ENCODE results near the gene RASA4.
"Not testable (repeated sequence)": the region's sequence is repeated elsewhere in the genome, so short reads cannot be mapped to it uniquely, and the experiment has no call there.

Gene RASA4

GRCh38 chr7:102606848-102607247 is 9.7 kb downstream of the RASA4 start:
- DNase-seq (ENCODE audit: low read depth in 2 of 2), result not testable (repeated sequence)

DNA sequence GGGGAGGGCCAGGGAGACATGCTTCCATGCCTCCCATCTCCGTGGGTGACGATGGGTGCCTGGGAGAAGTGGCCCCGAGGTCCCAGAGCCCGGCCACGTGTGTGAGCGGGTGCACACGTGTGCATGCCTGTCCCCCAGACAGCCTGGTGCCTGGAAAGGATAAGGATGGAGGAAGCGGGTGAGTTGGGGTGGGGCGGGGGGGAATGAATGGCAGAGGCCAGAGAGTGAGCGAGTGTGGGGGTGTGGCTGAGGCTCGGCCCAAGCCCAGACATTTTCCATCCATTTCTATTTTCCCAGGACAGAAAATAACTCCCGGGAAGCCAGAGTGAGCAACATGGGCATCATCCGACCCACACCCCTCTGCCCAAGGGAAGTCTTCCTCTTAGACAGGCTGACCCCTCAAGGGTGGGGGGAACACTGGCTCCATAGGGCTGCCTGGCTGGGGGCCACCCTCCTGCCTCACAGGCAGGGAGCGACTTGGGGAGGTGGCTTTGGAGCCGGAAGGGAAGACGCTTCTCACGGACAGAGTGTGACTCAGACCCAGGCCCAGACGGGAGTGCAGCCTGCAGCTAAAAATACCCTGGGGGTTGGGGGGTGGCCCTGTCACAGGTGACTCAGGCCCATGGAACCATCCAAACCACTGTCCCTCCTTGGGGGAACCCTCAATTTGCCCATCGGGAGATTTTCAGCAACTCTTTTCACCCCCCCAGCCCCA is 12.0 kb downstream of the RASA4 start:
- not testable (repeated sequence) for DNase-seq (ENCODE audit: low read depth in 2 of 2)

GRCh38 chr7:102602317-102602716 is 14.2 kb downstream of the RASA4 start:
- not testable (repeated sequence) for DNase-seq (ENCODE audit: low read depth in 2 of 2)

GRCh38 chr7:102599699-102600098 is 16.9 kb downstream of the RASA4 start:
- not testable (repeated sequence) for DNase-seq (ENCODE audit: low read depth in 2 of 2)

DNA sequence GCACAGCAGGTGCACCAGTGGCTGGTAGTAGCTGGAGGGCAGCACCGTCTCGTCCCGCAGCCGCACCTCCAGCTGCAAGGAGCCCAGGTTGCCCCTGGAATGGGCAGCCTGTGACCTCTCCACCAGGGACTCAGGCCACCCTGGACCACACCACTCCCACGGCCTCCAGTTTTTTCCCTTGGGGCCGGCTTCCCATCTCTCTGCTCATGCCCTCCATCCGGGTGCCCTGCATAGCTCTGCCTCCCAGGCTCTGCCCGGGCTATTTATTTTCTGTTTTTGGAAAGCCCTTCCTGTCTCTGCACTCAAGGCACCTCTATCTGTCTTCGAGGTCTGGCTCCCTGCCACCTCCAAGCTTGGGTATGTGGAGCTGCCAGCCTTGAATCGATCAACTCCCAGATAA is 20.5 kb downstream of the RASA4 start:
- not testable (repeated sequence) for DNase-seq (ENCODE audit: low read depth in 2 of 2)

DNA sequence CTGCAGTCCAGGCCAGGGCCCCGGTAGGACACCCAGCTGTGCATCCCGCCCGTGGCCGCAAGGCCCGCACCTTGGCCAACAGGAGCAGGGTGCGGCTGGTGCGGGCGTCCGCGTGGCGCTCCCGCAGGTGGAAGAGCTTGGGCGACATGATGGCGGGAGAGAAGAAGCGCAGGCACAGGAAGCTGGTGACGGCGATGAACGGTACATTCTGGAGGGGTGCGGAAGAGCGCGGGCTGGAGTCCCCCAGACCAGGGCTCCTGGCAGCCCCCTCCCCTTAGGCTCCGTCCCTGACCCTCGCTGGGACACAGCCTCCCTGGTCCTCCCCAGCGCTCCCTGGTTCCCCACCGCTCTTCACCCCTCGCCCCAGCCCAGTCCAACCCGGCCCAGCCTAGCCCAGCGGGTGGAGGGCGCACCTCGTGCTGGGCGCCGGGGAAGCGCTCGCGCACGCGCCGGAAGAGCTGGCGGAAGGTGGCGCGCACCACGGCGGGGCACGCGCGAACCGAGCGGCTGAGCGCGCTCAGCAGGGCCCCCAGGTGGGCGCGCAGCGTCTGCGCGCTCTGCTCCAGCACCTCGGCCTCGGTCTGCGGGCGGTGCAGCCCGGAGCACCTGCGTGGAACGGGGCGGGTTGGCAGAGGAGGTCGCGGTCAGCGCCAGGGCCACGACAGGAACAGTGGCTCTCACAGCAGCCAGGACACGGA is 22.8 kb downstream of the RASA4 start:
- DNase-seq (ENCODE audit: low read depth in 2 of 2), result not testable (repeated sequence)

DNA sequence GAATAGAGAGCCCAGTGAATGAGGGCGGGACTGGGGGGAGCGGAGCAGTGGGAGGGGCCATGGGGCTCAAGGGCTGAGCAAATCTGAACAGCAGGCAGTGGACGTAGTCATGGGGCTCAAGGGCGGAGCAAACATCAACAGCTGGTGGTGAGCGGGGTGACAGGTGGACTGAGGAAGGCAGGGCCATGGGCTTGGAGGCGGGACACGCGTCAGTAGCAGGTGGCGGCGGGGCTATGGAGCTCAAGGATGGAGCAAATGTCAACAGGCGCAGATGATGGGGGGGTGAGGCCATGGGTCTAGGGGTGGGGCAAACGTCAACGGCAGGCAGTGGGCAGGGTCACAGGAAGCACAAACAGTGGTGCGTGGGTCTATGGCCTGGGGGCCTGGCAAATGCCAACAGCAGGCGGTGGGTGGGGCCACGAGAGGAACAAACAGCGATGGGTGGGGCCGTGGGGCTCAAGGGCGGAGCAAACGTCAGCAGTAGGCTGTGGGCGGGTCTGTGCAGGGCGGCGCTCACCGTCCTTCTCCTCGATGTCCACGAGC is 24.0 kb downstream of the RASA4 start:
- peak in 1 of 2 donors; percentile 7 for DNase-seq (ENCODE audit: low read depth in 2 of 2)

- DNase-seq (ENCODE audit: low read depth in 2 of 2), result not testable (repeated sequence)
Measured at GRCh38 chr7:102589857-102590256, 26.7 kb downstream of the RASA4 start.

GRCh38 chr7:102583495-102583894 is 33.1 kb downstream of the RASA4 start:
- not testable (repeated sequence) for DNase-seq (ENCODE audit: low read depth in 2 of 2)

- not testable (repeated sequence) for DNase-seq (ENCODE audit: low read depth in 2 of 2)
Measured at GRCh38 chr7:102581722-102582121, 34.8 kb downstream of the RASA4 start.

DNA sequence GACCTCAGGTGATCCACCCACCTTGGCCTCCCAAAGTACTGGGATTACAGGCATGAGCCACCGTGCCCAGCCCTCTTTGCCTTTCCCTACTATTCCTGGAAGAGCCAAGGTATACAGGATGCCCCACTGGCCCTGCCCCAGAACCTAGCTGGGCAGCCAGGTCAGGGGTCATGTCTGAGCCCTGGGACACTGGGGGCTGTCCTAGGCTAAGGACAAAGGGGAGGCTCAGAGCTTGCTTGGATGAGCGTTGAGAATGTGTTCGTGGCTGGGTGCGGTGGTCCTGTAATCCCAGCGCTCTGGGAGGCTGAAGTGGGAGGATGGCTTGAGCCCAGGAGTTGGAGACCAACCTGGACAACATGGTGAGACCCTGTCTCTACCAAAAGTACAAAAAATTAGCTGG is 38.1 kb downstream of the RASA4 start:
- DNase-seq (ENCODE audit: low read depth in 2 of 2), result not testable (repeated sequence)

DNA sequence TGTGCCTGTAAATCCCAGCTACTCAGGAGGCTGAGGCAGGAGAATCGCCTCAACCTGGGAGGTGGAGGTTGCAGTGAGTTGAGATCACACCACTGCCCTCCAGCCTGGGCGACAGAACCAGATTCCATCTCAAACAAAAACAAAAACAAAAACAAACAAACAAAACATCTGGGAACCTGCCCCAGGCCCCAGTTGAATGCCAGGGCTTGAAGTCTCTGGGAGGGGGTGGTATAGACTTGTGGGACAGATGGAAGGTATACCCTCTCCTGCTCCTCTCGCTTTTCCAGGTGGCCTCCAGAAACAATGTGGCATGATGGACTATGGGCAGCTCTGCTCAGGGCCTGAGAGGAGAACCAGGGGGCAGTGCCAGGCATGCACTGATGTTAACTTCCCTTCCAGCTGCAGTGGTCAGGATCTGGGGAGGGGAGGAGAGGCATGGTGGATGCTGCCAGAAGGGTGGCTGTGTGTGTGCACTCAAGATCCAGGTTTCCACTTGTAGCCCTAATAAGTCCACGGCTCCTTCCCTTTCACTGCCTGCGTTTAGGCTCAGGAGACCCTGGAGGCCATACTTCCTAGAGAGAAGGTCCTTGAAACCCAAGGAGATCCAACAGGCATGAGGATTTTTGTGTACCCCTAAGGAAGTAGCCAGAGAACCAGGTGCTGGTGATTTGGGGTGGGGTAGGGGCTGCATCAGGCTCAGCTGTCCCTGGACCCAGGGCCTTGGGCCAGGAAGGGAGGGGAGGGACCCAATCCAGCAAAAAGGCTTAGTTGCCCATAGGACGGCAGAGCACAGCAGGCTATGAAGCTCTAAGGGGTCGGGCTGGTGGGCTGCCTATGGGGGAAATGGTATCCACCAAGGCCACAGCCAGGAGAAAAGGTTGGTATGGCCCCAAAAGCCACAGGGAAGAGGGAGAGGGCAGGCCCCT is 39.0 kb downstream of the RASA4 start:
- DNase-seq (ENCODE audit: low read depth in 2 of 2), result not testable (repeated sequence)

- not testable (repeated sequence) for DNase-seq (ENCODE audit: low read depth in 2 of 2)
Measured at GRCh38 chr7:102576363-102576762, 40.2 kb downstream of the RASA4 start.

DNA sequence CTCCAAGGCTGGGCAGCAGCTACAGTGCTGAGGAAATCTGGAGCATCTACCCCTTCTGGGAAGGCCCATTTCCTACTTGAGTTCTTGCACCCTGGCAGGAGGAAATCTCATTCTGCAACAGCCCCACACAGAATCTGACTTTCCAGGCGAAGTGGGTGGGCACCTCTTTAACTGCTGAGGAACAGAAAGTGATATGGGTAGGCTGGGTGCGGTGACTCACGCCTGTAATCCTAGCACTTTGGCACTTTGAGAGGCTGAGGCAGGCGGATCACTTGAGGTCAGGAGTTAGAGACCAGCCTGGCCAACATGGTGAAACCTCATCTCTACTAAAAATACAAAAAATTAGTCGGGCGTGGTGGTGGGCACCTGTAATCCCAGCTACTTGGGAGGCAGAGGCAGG is 41.9 kb downstream of the RASA4 start:
- not testable (repeated sequence) for DNase-seq (ENCODE audit: low read depth in 2 of 2)

DNA sequence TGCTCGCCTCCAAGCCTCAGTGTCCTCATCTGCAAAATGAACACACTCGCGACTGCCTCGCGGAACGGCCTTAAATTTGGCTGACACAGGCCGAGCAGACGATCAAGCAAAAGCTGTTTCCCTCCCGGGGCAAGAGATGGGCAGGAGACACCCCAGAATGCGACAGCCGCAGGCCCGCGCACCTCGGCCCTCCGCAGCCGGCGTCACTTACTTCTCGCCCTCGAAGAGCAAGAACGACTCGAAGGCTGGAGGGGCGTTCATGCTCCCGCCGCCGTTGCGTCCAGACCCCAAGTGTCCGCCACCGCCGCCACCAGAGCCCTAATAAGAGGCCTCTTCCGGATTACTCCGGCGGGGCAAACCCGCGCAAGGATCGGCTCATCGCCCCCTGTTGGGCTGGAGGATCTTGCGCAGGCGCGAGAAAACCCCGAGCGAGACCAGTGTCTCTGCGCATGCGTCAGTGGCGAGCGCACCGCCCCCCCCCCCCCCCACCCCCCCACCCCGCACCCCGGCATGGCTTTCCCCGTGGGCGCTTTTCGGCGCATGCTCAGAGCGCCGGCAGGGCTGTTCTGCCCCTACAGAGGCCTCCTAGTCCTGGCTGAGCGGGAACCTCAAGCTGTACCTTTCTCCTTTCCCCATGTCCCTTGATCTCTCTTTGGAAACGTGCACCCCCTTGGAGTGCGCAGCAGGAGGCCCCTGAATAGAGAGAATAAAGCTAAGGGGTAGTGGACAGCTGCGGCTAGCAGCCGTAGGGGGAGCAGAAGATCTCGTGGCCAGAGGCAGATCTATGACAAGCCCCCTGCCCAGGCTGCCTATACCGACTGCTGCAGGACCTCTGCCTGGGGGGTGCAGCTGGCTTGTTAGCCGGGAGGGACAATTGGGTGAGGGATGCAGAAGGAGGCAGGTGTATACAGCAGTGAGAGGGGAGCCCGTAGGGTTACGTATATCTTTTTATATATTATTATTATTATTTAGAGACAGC is 44.0 kb downstream of the RASA4 start, which contains the start of gene POLR2J3:
Gene POLR2J3, minus strand, starts transcription at position 323 of the 979 bp plus-strand sequence. Its CDS starts 62 bp downstream, at position 261.
- DNase-seq (ENCODE audit: low read depth in 2 of 2), result peak; percentile 92 to 99

DNA sequence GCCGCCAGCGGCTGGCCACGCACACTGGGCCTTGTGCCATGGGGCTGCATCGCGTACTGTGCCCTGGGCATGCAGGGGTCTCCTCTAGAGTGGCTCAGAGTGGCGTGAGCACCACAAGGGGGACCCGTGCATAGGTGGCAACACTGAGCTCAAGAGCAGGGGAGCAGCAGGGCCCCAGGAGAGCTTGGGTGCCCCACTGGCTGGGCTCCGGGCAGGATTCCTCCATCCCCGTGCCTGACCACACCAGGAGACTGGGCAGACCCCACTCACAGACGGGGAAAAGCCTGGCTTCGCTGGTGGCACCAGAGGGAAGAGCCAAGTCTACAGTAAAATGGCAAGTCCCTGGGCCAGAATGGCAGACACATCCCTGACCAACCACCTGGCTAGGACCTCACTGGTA is 47.9 kb downstream of the RASA4 start:
- DNase-seq (ENCODE audit: low read depth in 2 of 2), result not testable (repeated sequence)

DNA sequence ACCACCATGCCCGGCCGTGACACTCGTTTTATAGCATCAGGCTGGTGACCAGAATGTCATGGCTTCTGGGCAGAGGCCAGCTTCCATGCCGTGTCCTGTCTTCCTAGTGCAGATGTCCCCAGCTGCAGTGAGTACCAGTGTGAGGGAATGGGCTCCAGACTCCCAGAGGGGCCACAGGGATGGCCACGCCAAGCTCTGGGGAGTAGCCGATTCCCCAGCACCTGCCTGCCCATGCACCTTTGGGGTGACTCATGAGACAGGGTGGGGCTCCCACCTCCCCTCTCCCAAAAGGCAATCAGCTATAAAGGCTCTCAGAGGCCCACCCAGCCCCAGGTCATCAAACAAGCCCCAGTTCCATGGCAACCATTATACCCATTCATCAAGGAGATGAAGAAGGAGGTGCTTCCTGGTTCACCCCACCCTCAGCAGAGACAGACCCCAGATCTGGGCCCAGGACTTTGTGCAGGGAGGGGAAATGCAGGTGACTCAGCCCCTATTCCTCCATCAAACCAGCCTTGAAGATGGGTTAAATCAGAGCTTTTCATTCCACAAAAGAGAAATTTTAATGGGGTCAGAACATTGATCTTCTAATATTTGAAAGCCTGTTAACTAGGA is 65.6 kb downstream of the RASA4 start, which contains the start of gene SPDYE2:
Gene SPDYE2, plus strand, starts transcription at position 419 of the 615 bp plus-strand sequence. CDS start 2,030 bp downstream, outside the sequence.
- DNase-seq (ENCODE audit: low read depth in 2 of 2), result not testable (repeated sequence)

GRCh38 chr7:102546353-102546752 is 70.2 kb downstream of the RASA4 start:
- DNase-seq (ENCODE audit: low read depth in 2 of 2), result not testable (repeated sequence)

GRCh38 chr7:102545288-102545687 is 71.3 kb downstream of the RASA4 start:
- not testable (repeated sequence) for DNase-seq (ENCODE audit: low read depth in 2 of 2)

- not testable (repeated sequence) for DNase-seq (ENCODE audit: low read depth in 2 of 2)
Measured at GRCh38 chr7:102544372-102544771, 72.2 kb downstream of the RASA4 start.
